Endothelial cell of umbilical vein (primary cell): ENCODE data around the gene USF3.

Experiments
- EZH2 ChIP-seq: IDR thresholded peaks from 2 replicates; pipeline ENCODE4 v1.6.1; 2012; ENCODE audit warnings: borderline replicate concordance, low read depth, mild to moderate bottlenecking, moderate library complexity, low read length, inconsistent platforms; ENCODE audit not compliant: severe bottlenecking
- FOS ChIP-seq: IDR thresholded peaks from 2 replicates; pipeline ENCODE4 v1.6.1; 2011; ENCODE audit warnings: mild to moderate bottlenecking, low read length, moderate library complexity, borderline replicate concordance; ENCODE audit not compliant: insufficient read depth
- GATA2 ChIP-seq: IDR thresholded peaks from 2 replicates; pipeline ENCODE4 v1.7.0; 2011; ENCODE audit warnings: low read depth, mild to moderate bottlenecking, moderate library complexity, mixed read lengths, low read length; ENCODE audit not compliant: insufficient read length, insufficient read depth
- JUN ChIP-seq: IDR thresholded peaks from 2 replicates; pipeline ENCODE4 v1.6.1; 2011; ENCODE audit warnings: borderline replicate concordance, low read depth; ENCODE audit not compliant: insufficient read length, insufficient read depth
- MYC ChIP-seq: IDR thresholded peaks from one replicate; pipeline ENCODE4 v1.6.1; 2011; ENCODE audit warnings: mild to moderate bottlenecking, low read depth, low read length
- POLR2A ChIP-seq: IDR thresholded peaks from 2 replicates; pipeline ENCODE4 v1.6.1; 2012; ENCODE audit warnings: low read depth, mild to moderate bottlenecking, control low read depth, low read length
- POLR2AphosphoS5 ChIP-seq: IDR thresholded peaks from 2 replicates; pipeline ENCODE4 v1.6.1; 2012; ENCODE audit warnings: low read depth, mild to moderate bottlenecking, control low read depth, low read length, moderate library complexity; ENCODE audit not compliant: insufficient read depth
- TF ChIP-seq, protein P1 (sequence below), 2 donors: IDR thresholded peaks; 1 replicate in 1 of 2; 2 replicates in 1 of 2; pipeline ENCODE4 v1.5.1; 2011; ENCODE audit warnings: low read length in 2 of 2, mild to moderate bottlenecking in 2 of 2, moderate library complexity in 2 of 2, control low read depth in 1 of 2, inconsistent platforms in 1 of 2, low read depth in 1 of 2; ENCODE audit not compliant: insufficient read depth in 1 of 2; ENCODE audit errors: extremely low read depth in 1 of 2
- TF ChIP-seq, protein P2 (sequence below): IDR thresholded peaks from 2 replicates; pipeline ENCODE4 v1.6.1; 2011; ENCODE audit not compliant: insufficient read depth, insufficient read length

- TF ChIP-seq, protein P1, sequence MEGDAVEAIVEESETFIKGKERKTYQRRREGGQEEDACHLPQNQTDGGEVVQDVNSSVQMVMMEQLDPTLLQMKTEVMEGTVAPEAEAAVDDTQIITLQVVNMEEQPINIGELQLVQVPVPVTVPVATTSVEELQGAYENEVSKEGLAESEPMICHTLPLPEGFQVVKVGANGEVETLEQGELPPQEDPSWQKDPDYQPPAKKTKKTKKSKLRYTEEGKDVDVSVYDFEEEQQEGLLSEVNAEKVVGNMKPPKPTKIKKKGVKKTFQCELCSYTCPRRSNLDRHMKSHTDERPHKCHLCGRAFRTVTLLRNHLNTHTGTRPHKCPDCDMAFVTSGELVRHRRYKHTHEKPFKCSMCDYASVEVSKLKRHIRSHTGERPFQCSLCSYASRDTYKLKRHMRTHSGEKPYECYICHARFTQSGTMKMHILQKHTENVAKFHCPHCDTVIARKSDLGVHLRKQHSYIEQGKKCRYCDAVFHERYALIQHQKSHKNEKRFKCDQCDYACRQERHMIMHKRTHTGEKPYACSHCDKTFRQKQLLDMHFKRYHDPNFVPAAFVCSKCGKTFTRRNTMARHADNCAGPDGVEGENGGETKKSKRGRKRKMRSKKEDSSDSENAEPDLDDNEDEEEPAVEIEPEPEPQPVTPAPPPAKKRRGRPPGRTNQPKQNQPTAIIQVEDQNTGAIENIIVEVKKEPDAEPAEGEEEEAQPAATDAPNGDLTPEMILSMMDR (IDR thresholded peaks at IDR 0.05; ENCODE audit: extremely low read depth in 1 of 2, insufficient read depth in 1 of 2, low read depth in 1 of 2, low read length in 2 of 2), result no peak
- TF ChIP-seq, protein P2, sequence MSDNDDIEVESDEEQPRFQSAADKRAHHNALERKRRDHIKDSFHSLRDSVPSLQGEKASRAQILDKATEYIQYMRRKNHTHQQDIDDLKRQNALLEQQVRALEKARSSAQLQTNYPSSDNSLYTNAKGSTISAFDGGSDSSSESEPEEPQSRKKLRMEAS, result no peak
- TF ChIP-seq POLR2A (no peak), POLR2AphosphoS5 (no peak), MYC (no peak), EZH2 (no peak), JUN (no peak), FOS (no peak), GATA2 (no peak)
Observed at GRCh38 chr3:113743006-113743630, 46.7 kb upstream of the USF3 start.
